OCI-LY7 (cell line): ENCODE results near the gene CA11. TPM values are rescaled to one million over a fixed set of nuclear protein-coding genes. Genes with fewer than 3 reads are reported as not detected.
A peak's percentile ranks its signal among the peaks of the same experiment; 100 is the strongest.

Experiments
- BruUV-seq: library from RNA; stranded (reverse); fragments of 400-500 nt; replicated peaks from 2 replicates; lab custom pipeline; 2021; lab: Mats Ljungman, UMichigan
- CTCF ChIA-PET: fragments of 300-600 bp; sonication (Branson Sonifier 250); formaldehyde crosslinking; loops from one replicate; lab custom pipeline; 2022; ENCODE audit warnings: antibody characterized with exemption; ENCODE audit not compliant: unreplicated experiment; lab: Charles Lee
- POLR2A ChIA-PET: fragments of 300-600 bp; sonication (Branson Sonifier 250); formaldehyde crosslinking; loops from one replicate; lab custom pipeline; 2022; ENCODE audit warnings: antibody characterized with exemption; lab: Charles Lee
- DNase-seq: peaks from one replicate; pipeline ENCODE4 v3.0.0-alpha.2; 2015; ENCODE audit warnings: low spot score
- H2AFZ ChIP-seq: fragments of 200-600 bp; sonication (generic), shearing (Covaris generic); 2 replicates; pipeline ENCODE4 v1.6.1; 2014; ENCODE audit warnings: mild to moderate bottlenecking, antibody characterized with exemption, low read length, moderate library complexity
- H3K27ac ChIP-seq: fragments of 200-600 bp; sonication (generic); 2 replicates; pipeline ENCODE4 v1.5.1; 2014; ENCODE audit warnings: mixed run types, low read depth, mild to moderate bottlenecking, moderate library complexity, low read length, inconsistent platforms; ENCODE audit not compliant: poor library complexity, severe bottlenecking
- H3K36me3 ChIP-seq: fragments of 200-600 bp; sonication (generic); 2 replicates; pipeline ENCODE4 v1.6.1; 2014; ENCODE audit warnings: mild to moderate bottlenecking, antibody characterized with exemption, low read length, moderate library complexity, mixed read lengths; ENCODE audit not compliant: insufficient read depth
- H3K4me1 ChIP-seq: fragments of 200-600 bp; sonication (generic); 2 replicates; pipeline ENCODE4 v1.5.1; 2014; ENCODE audit warnings: mild to moderate bottlenecking, low read length; ENCODE audit not compliant: insufficient read depth, poor library complexity, severe bottlenecking
- H3K4me2 ChIP-seq: fragments of 200-600 bp; sonication (generic); 2 replicates; pipeline ENCODE4 v1.6.1; 2014; ENCODE audit warnings: mild to moderate bottlenecking, low read length
- H3K4me3 ChIP-seq: fragments of 200-600 bp; sonication (generic); 2 replicates; pipeline ENCODE4 v1.5.1; 2014; ENCODE audit warnings: mild to moderate bottlenecking, low read depth, low read length; ENCODE audit not compliant: poor library complexity, severe bottlenecking
- H3K79me2 ChIP-seq: fragments of 200-600 bp; sonication (generic); 2 replicates; pipeline ENCODE4 v1.6.1; 2016; ENCODE audit warnings: low read depth, mild to moderate bottlenecking, low read length, moderate library complexity, mixed read lengths; ENCODE audit not compliant: insufficient read depth
- H3K9me2 ChIP-seq: fragments of 200-600 bp; sonication (generic); 2 replicates; pipeline ENCODE4 v1.6.1; 2016; ENCODE audit warnings: mild to moderate bottlenecking, low read length, mixed read lengths; ENCODE audit not compliant: insufficient read depth
- H3K9me3 ChIP-seq: fragments of 200-600 bp; sonication (generic); 2 replicates; pipeline ENCODE4 v1.6.1; 2014; ENCODE audit warnings: mild to moderate bottlenecking, mixed run types, low read length, mixed read lengths
- H4K20me1 ChIP-seq: fragments of 200-600 bp; sonication (generic); 2 replicates; pipeline ENCODE4 v1.6.1; 2014; ENCODE audit warnings: mild to moderate bottlenecking, antibody characterized with exemption, low read length, moderate library complexity, mixed read lengths; ENCODE audit not compliant: insufficient read depth
- CTCF ChIP-seq: fragments of 200-600 bp; sonication (generic); conservative IDR thresholded peaks from 2 replicates; pipeline ENCODE4 v1.5.1; 2014; ENCODE audit warnings: mild to moderate bottlenecking, antibody characterized with exemption, low read length, moderate library complexity, mixed read lengths
- EZH2phosphoT487 ChIP-seq: fragments of 200-600 bp; sonication (generic); IDR thresholded peaks from 2 replicates; pipeline ENCODE4 v1.6.1; 2018; ENCODE audit warnings: low read depth, borderline replicate concordance, mild to moderate bottlenecking, mixed run types, antibody characterized with exemption, low read length, moderate library complexity, mixed read lengths
- intact Hi-C: fragments of 100-400 bp; cut with micrococcal nuclease; formaldehyde crosslinking; loops from one replicate; pipeline ENCODE4 v1.10.0; 2022; ENCODE audit not compliant: unreplicated experiment
- total RNA-seq, 2 experiments: library from RNA; depleted of rRNA in 1 of 2; stranded (reverse); fragments of >200 nt in 1 of 2; shearing (Covaris generic) in 1 of 2; gene quantifications; 2 replicates each; pipeline ENCODE4 v1.2.3, GENCODE V29; 2014 to 2022

The CA11 gene
- total RNA-seq, 2 experiments from 2014 or later: 2.5 to 10.8 TPM

GRCh38 chr19:48685583-48685982, 39.6 kb upstream of the CA11 start:
- Histone ChIP-seq H2AFZ (no peak overlapping the region), H3K27ac (no peak overlapping the region), H3K9me2 (no peaks in the 10 kb centered on the region), H3K79me2 (no peaks in the 10 kb centered on the region), H4K20me1 (no peaks in the 10 kb centered on the region), H3K4me1 (no peaks in the 10 kb centered on the region), H3K9me3 (no peaks in the 10 kb centered on the region), H3K36me3 (no peaks in the 10 kb centered on the region), H3K4me2 (no peak overlapping the region), H3K4me3 (no peak overlapping the region)
- ChIA-PET POLR2A (no interaction called here), CTCF (no interaction called here)
- BruUV-seq: no TSS peak
- intact Hi-C loops: no loop called here
- no peak for DNase-seq
- TF ChIP-seq EZH2phosphoT487: no peak

GRCh38 chr19:48683349-48683748, 37.4 kb upstream of the CA11 start:
- BruUV-seq: no TSS peak
- H4K20me1 ChIP-seq: no peaks in the 10 kb centered on the region
- no peak overlapping the region for H3K4me3 ChIP-seq
- no peaks in the 10 kb centered on the region for H3K9me2 ChIP-seq
- H3K27ac ChIP-seq: no peak overlapping the region
- peak; percentile 57 for DNase-seq
- intact Hi-C loops: no loop called here
- H3K4me2 ChIP-seq: no peak overlapping the region
- POLR2A ChIA-PET: no interaction called here
- no peaks in the 10 kb centered on the region for H3K4me1 ChIP-seq
- TF ChIP-seq EZH2phosphoT487 (no peak), CTCF (no peak)
- no peaks in the 10 kb centered on the region for H3K79me2 ChIP-seq
- H2AFZ ChIP-seq: peak overlapping the region; percentile 71
- H3K36me3 ChIP-seq: no peaks in the 10 kb centered on the region
- H3K9me3 ChIP-seq: no peaks in the 10 kb centered on the region
- CTCF ChIA-PET: no interaction called here

GRCh38 chr19:48681127-48681470, 35.1 kb upstream of the CA11 start:
- Histone ChIP-seq H4K20me1 (no peaks in the 10 kb centered on the region), H3K4me2 (no peak overlapping the region), H3K9me2 (no peaks in the 10 kb centered on the region), H3K9me3 (no peaks in the 10 kb centered on the region), H3K79me2 (no peaks in the 10 kb centered on the region), H3K4me1 (no peaks in the 10 kb centered on the region), H3K4me3 (no peak overlapping the region), H2AFZ (no peak overlapping the region), H3K36me3 (no peaks in the 10 kb centered on the region), H3K27ac (no peak overlapping the region)
- intact Hi-C loops: no loop called here
- CTCF ChIA-PET: no interaction called here
- TF ChIP-seq CTCF: no peak
- no TSS peak for BruUV-seq
- POLR2A ChIA-PET: interaction anchor here (0.6 kb wide), 1 partner anchor 29 kb away, joined by 4 read pairs; no protein-coding TSS in a partner anchor
- DNase-seq: no peak
